HEK293 (cell line): ENCODE data around the gene TCOF1.

ENCODE experiments used
- CTCF ChIA-PET: fragments of 350-600 bp; formaldehyde crosslinking; extraction: SDS; loops from one replicate; lab custom pipeline; 2021; ENCODE audit warnings: antibody characterized with exemption; lab: Yijun Ruan, JAX
- POLR2A ChIA-PET: fragments of 300-600 bp; formaldehyde crosslinking; extraction: SDS; loops from one replicate; lab custom pipeline; 2020; ENCODE audit warnings: antibody characterized with exemption, inconsistent platforms; lab: Yijun Ruan, JAX
- H3K27ac ChIP-seq: fragments of 200-500 bp; sonication (Bioruptor generic); 2 replicates; pipeline ENCODE4 v1.5.1; 2014; ENCODE audit warnings: low read depth, low read length, control low read depth, inconsistent platforms; ENCODE audit errors: extremely low read depth
- H3K36me3 ChIP-seq, 2 experiments: fragments of 200-500 bp in 1 of 2; sonication (Bioruptor generic) in 1 of 2; 1 replicate in 1 of 2; 2 replicates in 1 of 2; pipeline ENCODE4 v1.5.1; 2014 to 2017; ENCODE audit warnings: inconsistent platforms in 2 of 2, low read length in 2 of 2; ENCODE audit not compliant: control insufficient read depth in 2 of 2, insufficient read depth in 1 of 2
- H3K4me1 ChIP-seq: fragments of 200-500 bp; sonication (Bioruptor generic); 2 replicates; pipeline ENCODE4 v1.5.1; 2014; ENCODE audit warnings: mild to moderate bottlenecking, low read length, inconsistent platforms; ENCODE audit not compliant: control insufficient read depth, insufficient read depth
- H3K4me3 ChIP-seq: 2 replicates; pipeline ENCODE4 v1.5.1; 2011; ENCODE audit warnings: low read depth, mild to moderate bottlenecking, control low read depth, low read length, moderate library complexity
- H3K9me3 ChIP-seq: fragments of 200-500 bp; sonication (Bioruptor generic); 2 replicates; pipeline ENCODE4 v1.5.1; 2014; ENCODE audit warnings: low read depth, low read length, inconsistent platforms; ENCODE audit not compliant: control insufficient read depth, insufficient read depth
- HOXC10 ChIP-seq: sonication (generic); formaldehyde crosslinking; IDR thresholded peaks from 2 replicates; pipeline ENCODE4 v1.8.1; 2023; ENCODE audit warnings: mild to moderate bottlenecking, missing genetic modification reagents
- IKZF3 ChIP-seq: fragments of 450-650 bp; IDR thresholded peaks from 2 replicates; pipeline ENCODE4 v1.5.0; 2018; ENCODE audit warnings: missing biosample characterization, mild to moderate bottlenecking, missing genetic modification characterization, moderate library complexity
- REPIN1 ChIP-seq: fragments of 450-650 bp; formaldehyde crosslinking; IDR thresholded peaks from 2 replicates; pipeline ENCODE4 v1.5.1; 2017; ENCODE audit warnings: missing biosample characterization, missing genetic modification characterization, low read depth
- SP2 ChIP-seq: fragments of 450-650 bp; formaldehyde crosslinking; IDR thresholded peaks from 2 replicates; pipeline ENCODE4 v1.5.1; 2016; ENCODE audit warnings: missing biosample characterization, missing genetic modification characterization
- ZBTB21 ChIP-seq: fragments of 450-650 bp; formaldehyde crosslinking; IDR thresholded peaks from 2 replicates; pipeline ENCODE4 v1.5.1; 2017; ENCODE audit warnings: missing biosample characterization, missing genetic modification characterization
- ZEB2 ChIP-seq: fragments of 450-650 bp; formaldehyde crosslinking; IDR thresholded peaks from 2 replicates; pipeline ENCODE4 v1.5.1; 2016; ENCODE audit warnings: missing biosample characterization, missing genetic modification characterization
- ZFP41 ChIP-seq: fragments of 450-650 bp; formaldehyde crosslinking; IDR thresholded peaks from 2 replicates; pipeline ENCODE4 v1.5.1; 2016; ENCODE audit warnings: missing biosample characterization, missing genetic modification characterization, borderline replicate concordance
- ZNF112 ChIP-seq: fragments of 450-650 bp; formaldehyde crosslinking; IDR thresholded peaks from 2 replicates; pipeline ENCODE4 v1.5.0; 2017; ENCODE audit warnings: missing biosample characterization, missing genetic modification characterization
- ZNF221 ChIP-seq: fragments of 450-650 bp; formaldehyde crosslinking; IDR thresholded peaks from 2 replicates; pipeline ENCODE4 v1.5.1; 2017; ENCODE audit warnings: missing biosample characterization, missing genetic modification characterization, borderline replicate concordance
- ZNF248 ChIP-seq: fragments of 450-650 bp; formaldehyde crosslinking; IDR thresholded peaks from 2 replicates; pipeline ENCODE4 v1.5.1; 2017; ENCODE audit warnings: missing biosample characterization, missing genetic modification characterization
- ZNF654 ChIP-seq: fragments of 450-650 bp; formaldehyde crosslinking; IDR thresholded peaks from 2 replicates; pipeline ENCODE4 v1.5.1; 2016; ENCODE audit warnings: low read depth, missing biosample characterization, missing genetic modification characterization
- ZNF692 ChIP-seq: fragments of 450-650 bp; formaldehyde crosslinking; IDR thresholded peaks from 2 replicates; pipeline ENCODE4 v1.5.1; 2016; ENCODE audit warnings: missing biosample characterization, missing genetic modification characterization
- ZSCAN16 ChIP-seq: fragments of 450-650 bp; formaldehyde crosslinking; IDR thresholded peaks from 2 replicates; pipeline ENCODE4 v1.5.1; 2016; ENCODE audit warnings: missing biosample characterization, missing genetic modification characterization
- TF ChIP-seq, protein P1 (sequence below): fragments of 450-650 bp; formaldehyde crosslinking; IDR thresholded peaks from 2 replicates; pipeline ENCODE4 v1.5.1; 2016; ENCODE audit warnings: missing biosample characterization, missing genetic modification characterization

Gene TCOF1

DNA sequence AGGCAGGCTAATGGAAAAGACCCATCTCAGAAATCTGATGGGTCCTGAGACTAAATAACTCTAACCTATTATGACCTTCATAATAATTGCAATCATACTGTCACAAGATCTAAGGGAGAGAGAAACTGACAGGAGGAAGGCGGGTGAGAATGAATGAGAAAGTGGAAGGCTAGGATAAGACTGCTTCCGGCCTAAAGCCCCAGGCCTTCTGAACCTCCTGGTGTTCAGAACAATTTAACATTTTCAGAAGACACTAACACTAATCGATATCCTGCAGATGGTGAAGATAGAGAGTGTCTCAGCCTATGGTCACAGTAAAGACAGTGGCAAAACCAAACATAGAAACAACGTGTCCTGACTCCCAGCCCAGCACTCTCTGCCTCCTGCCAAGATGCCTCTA lies 90.8 kb downstream of the TCOF1 start:
- Histone ChIP-seq H3K9me3 (no peaks in the 10 kb centered on the region), H3K36me3 (peaks cover 29 to 58% of the 10 kb centered on the region in 2 experiments), H3K27ac (peak overlapping the region; percentile 95), H3K4me3 (peak overlapping the region; percentile 98), H3K4me1 (peaks cover 3% of the 10 kb centered on the region)
- POLR2A ChIA-PET: no interaction called here
- TF ChIP-seq ZNF654 (tag by site-specific recombination) (no peak), ZNF221 (no peak), ZNF112 (tag by site-specific recombination) (no peak), SP2 (tag by site-specific recombination) (no peak), IKZF3 (tag by site-specific recombination) (no peak), ZSCAN16 (tag by site-specific recombination) (no peak), ZBTB21 (tag by site-specific recombination) (no peak), ZFP41 (tag by site-specific recombination) (no peak), ZNF692 (tag by site-specific recombination) (no peak), ZEB2 (tag by site-specific recombination) (no peak)
- TF ChIP-seq, protein P1, sequence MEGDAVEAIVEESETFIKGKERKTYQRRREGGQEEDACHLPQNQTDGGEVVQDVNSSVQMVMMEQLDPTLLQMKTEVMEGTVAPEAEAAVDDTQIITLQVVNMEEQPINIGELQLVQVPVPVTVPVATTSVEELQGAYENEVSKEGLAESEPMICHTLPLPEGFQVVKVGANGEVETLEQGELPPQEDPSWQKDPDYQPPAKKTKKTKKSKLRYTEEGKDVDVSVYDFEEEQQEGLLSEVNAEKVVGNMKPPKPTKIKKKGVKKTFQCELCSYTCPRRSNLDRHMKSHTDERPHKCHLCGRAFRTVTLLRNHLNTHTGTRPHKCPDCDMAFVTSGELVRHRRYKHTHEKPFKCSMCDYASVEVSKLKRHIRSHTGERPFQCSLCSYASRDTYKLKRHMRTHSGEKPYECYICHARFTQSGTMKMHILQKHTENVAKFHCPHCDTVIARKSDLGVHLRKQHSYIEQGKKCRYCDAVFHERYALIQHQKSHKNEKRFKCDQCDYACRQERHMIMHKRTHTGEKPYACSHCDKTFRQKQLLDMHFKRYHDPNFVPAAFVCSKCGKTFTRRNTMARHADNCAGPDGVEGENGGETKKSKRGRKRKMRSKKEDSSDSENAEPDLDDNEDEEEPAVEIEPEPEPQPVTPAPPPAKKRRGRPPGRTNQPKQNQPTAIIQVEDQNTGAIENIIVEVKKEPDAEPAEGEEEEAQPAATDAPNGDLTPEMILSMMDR (tag by site-specific recombination): no peak
- TF ChIP-seq, all 188 proteins: peak for 0
- CTCF ChIA-PET: no interaction called here

GRCh38 chr5:150448952-150449516 lies 91.5 kb downstream of the TCOF1 start:
- peak overlapping the region; percentile 95 for H3K27ac ChIP-seq
- peak overlapping the region; percentile 98 for H3K4me3 ChIP-seq
- CTCF ChIA-PET: interaction anchor here (1.0 to 1.9 kb wide), 4 partner anchors 11 to 314 kb away, joined by 3 to 6 read pairs (median 4); no protein-coding TSS in a partner anchor
- TF ChIP-seq HOXC10 (CRISPR knock-in tag): no peak
- TF ChIP-seq ZFP41 (tag by site-specific recombination): no peak
- TF ChIP-seq ZNF248 (tag by site-specific recombination): no peak
- 0 out of 2 replicates have a peak, but pooled peaks have one; percentile 25 for TF ChIP-seq ZSCAN16 (tag by site-specific recombination)
- TF ChIP-seq REPIN1: 0 out of 2 replicates have a peak, but pooled peaks have one; percentile 1
- POLR2A ChIA-PET: interaction anchor here (0.6 to 2.0 kb wide), 9 partner anchors 8 to 191 kb away, joined by 3 to 8 read pairs (median 4); partner anchors contain the start of gene SYNPO
- H3K9me3 ChIP-seq: no peaks in the 10 kb centered on the region
- H3K4me1 ChIP-seq: peaks cover 3% of the 10 kb centered on the region
- peaks cover 29 to 51% of the 10 kb centered on the region in 2 experiments for H3K36me3 ChIP-seq
